Esophagus squamous epithelium (tissue), 4 donors: ENCODE results near the gene GLIS1.

Experiments
- CTCF ChIP-seq, 6 experiments: fragments of 450-650 bp in 4 of 6; fragments of 200-600 bp in 2 of 6; sonication (generic) in 2 of 6; IDR thresholded peaks; one replicate each; pipeline ENCODE4 v1.5.1; 2016 to 2019; ENCODE audit warnings: antibody characterized with exemption in 6 of 6, mild to moderate bottlenecking in 4 of 6, moderate library complexity in 4 of 6
- POLR2A ChIP-seq, 4 donors: fragments of 450-650 bp; IDR thresholded peaks; one replicate each; pipeline ENCODE4 v1.6.1; 2017; ENCODE audit warnings: antibody characterized with exemption in 4 of 4, mild to moderate bottlenecking in 4 of 4, moderate library complexity in 3 of 4

GRCh38 chr1:53532912-53533311 is 206.1 kb downstream of the GLIS1 start:
- TF ChIP-seq CTCF (IDR thresholded peaks at IDR 0.05) (no peak), POLR2A (IDR thresholded peaks at IDR 0.05) (no peak)
